PC-9 (cell line): ENCODE data around the gene GMDS.

Experiments used
- EZH2 ChIP-seq: fragments of 200-600 bp; sonication (generic); IDR thresholded peaks from 2 replicates; pipeline ENCODE4 v1.8.0; 2017; ENCODE audit warnings: antibody characterized with exemption, low read depth
- TF ChIP-seq, protein P1 (sequence below): fragments of 200-600 bp; sonication (generic); conservative IDR thresholded peaks from 2 replicates; pipeline ENCODE4 v1.6.1; 2017; ENCODE audit warnings: mixed run types, antibody characterized with exemption, mild to moderate bottlenecking, moderate library complexity

DNA sequence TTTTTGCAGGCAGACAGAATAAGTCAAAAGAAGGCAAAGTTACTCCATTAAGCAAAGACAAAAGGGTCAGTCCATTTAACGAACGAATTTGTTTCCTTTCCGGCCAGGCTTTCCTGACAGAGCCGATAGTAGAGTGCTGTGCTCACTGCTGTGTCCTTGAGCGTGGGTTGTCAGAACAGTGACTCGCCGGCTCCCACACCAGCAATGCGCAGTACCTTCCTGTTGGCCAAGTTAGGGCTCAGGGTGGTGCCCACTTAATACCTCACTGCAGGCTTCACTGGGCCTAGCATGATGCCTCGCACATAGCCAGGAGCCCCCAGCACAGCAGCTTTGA is 341.0 kb downstream of the GMDS start:
- TF ChIP-seq, protein P1, sequence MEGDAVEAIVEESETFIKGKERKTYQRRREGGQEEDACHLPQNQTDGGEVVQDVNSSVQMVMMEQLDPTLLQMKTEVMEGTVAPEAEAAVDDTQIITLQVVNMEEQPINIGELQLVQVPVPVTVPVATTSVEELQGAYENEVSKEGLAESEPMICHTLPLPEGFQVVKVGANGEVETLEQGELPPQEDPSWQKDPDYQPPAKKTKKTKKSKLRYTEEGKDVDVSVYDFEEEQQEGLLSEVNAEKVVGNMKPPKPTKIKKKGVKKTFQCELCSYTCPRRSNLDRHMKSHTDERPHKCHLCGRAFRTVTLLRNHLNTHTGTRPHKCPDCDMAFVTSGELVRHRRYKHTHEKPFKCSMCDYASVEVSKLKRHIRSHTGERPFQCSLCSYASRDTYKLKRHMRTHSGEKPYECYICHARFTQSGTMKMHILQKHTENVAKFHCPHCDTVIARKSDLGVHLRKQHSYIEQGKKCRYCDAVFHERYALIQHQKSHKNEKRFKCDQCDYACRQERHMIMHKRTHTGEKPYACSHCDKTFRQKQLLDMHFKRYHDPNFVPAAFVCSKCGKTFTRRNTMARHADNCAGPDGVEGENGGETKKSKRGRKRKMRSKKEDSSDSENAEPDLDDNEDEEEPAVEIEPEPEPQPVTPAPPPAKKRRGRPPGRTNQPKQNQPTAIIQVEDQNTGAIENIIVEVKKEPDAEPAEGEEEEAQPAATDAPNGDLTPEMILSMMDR, result no peak
- no peak for TF ChIP-seq EZH2
